GM19043 (cell line): Measurements from ENCODE around the gene HDAC11.
A peak's percentile ranks its signal among the peaks of the same experiment; 100 is the strongest.
"Not testable (repeated sequence)": the region's sequence is repeated elsewhere in the genome, so short reads cannot be mapped to it uniquely, and the experiment has no call there.

Experiments
- ATAC-seq: cut with Tn5 transposase; IDR thresholded peaks from one replicate; pipeline ENCODE4 v1.9.1; 2021; ENCODE audit warnings: low read depth; ENCODE audit not compliant: unreplicated experiment

The HDAC11 gene

DNA sequence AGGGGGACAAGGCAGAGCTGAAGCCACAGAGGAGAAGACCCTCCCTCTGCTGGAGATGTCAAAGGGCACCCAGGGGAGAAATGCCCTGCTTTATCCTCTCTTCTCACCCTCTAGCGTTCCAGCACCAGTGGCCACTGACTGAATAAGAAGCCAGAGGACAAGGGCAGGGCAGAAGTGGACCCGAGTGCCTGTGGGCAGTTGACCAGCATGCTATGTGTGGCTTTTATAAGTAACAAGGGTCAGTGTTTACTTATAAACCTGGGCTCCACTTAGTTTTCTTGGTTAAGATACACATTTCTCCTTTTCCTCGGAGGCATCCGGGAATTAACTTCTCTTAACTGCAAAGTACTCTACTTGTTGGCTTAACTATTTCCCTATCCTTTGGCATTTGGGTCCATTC, 13.3 kb upstream of the HDAC11 start:
- no peak for ATAC-seq

DNA sequence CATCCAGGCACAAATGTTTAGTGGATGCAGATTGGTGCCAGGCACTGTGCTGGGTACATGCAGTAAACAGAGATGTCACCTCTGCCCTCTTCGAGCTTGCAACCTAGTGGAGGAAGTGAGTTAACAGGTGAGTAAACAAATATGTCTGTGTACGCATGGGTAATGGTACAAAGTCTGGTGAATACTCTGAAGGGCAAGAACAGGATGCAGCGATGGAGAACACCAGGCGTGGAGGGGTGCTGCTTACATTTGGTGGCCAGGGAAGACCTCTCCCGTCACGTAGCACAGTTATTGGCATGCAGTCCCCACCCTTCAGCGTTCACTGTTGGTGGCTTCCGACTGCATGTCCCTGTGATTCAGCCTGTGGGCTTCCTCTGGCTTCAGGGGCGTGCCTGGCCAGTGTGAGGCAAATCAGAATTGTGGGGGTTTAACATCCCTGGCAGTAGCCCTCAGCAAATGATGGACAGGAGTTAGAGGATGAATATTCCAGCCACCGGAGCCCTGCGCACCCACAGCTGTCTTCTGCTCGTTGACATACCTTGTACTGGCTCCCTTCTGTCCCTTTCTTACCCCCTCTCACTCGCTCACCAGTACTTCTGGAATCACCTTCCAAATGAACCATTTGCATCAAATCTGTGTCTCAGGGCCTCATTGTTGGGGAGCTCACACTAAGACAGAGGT, 9.1 kb upstream of the HDAC11 start:
- ATAC-seq, result no peak

DNA sequence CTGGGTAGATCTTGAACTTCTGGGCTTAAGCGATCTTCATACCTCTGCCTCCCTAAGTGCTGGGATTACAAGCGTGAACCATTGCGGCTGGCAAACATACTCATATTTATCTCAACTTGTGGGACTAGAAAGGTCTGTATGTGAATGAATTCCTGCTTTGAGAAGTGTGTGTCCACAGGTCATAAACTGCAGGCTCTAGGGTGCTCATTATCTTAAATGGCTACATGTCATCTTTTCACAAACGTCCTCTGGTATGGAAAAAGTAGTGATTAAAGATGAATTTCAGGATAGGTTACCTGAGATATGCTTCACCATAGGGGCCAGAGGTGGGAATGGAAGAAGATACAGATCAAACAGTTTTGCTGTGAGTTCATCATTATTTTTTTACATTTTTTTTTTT, 7.8 kb upstream of the HDAC11 start:
- ATAC-seq, result no peak

DNA sequence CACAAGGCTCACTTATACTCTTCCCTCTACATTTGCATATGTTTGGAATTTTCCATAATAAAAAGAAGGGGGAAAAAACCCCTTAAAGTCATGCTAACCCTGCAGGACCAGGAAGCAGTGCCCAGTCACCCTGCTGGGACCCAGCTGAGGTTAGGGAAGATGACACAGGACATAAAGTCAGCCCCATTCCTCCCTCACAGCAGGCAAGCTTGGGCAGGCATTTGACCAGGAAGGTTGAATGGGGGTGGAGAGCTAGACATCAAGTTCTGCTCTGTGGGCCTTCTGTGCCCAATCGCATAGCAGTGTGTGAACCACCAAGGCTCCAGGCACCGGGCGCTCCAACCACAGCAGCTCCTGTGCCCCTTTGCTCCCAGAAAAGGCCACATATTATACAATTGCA, 7.1 kb upstream of the HDAC11 start:
- no peak for ATAC-seq

DNA sequence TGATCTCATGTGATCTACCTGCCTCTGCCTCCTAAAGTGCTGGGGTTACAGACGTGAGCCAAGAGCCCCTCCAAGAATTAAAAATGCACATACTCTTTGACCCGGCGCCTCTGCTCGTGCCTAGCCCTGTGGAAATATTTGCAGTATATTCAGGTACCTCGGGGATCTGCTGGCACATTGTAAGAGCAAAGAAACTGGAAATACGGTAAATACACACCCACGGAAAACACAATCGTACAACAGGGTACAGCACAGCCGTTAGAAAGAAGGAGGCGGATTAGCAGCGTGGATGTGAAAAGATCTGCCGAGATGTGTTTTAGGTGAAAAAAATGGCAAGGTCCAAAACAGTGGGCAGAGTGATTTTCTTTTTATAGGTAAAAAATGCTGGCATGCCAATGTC, 6.1 kb upstream of the HDAC11 start:
- no peak for ATAC-seq

DNA sequence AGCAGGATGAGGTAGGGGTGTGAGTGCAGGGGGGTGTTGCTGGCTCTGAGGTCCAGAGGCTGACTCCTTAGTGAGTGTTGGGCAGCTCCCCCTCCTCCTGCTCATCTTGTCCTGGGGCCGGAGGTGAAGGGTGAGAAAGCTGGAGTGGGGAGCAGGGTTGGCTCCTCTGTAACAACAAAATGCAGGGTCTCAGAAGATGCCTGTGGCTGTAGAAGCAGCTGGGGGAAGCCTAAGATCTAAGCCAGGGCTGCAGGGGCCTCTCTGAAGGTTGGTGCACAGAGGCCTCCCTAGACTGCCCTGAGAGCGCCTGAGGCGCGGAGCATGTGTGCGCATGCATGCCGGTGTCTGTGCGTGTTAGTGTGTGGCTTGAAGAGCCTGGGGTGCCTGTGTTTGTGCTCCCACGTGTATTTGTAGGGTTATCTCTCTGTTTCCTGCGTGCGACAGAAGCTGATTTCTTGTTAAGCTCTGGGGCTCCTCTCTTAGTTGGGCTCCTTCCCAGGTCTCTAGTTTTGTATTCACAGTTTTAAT, 5.3 kb upstream of the HDAC11 start:
- ATAC-seq, result no peak

DNA sequence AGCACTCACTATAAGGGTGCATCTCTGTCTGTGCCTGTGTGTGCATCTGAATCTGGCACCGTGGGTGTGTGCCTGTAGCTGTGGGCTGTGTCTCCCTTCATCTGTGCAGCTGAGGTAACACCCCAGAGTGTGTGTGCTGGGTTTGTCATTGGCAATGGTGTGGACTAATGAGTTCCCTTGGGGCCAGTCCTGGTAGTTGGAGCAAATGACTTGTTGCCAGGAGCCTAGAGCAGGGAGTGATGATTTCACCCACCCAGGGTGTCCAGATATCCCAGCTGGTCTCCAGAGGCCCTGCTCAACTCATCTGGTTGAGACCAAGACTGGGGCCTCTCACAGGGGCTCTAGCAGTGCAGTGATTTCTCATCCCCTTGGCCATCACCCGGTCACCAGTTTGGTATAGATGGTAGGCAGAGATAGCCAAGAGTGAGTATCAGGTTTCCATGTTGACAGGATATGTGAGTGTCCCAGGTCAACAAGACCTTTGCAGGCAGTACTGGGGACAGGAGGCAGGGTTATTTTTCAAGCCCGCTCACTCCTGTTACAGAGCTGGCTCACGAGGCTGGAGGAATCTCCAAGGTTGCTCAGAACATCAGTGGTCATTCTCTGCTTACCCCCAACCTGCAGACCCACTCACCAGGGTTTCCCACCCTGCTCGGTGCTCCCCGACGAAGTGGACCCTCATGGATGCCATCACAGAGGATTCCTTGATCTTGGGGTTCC, 4.1 kb upstream of the HDAC11 start:
- no peak for ATAC-seq

DNA sequence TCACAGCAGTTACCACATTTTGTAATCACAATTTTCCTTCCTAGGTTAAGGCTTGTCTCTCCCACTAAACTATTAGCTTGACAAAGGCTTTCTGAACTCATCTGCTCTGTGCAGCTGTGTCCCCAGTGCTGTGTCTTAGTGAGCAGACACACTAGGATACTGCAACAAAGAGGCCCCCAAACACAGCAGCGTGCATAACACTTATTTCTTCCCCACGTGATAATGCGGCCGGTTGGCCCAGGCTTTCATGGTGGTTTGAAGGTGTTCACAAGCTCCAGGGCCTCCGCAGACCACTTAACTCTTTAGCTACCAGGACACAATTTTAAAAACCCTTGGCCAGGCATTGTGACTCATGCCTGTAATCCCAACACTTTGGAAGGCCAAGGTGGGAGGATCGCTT, 2.2 kb upstream of the HDAC11 start:
- ATAC-seq, result no peak

DNA sequence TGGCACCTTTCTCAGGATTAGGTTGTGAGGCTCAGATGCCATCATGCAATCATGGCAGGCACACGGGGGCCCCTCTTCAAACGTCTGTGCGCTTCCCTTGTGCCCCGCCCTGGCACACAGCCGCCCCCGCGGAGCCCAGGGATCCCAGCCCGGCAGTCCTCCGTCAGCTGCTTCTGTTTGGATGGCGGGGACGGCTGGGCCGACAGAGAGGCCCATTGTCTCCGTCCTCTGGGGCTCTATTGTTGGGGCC, 849 bp upstream of the HDAC11 start:
- no peak for ATAC-seq

DNA sequence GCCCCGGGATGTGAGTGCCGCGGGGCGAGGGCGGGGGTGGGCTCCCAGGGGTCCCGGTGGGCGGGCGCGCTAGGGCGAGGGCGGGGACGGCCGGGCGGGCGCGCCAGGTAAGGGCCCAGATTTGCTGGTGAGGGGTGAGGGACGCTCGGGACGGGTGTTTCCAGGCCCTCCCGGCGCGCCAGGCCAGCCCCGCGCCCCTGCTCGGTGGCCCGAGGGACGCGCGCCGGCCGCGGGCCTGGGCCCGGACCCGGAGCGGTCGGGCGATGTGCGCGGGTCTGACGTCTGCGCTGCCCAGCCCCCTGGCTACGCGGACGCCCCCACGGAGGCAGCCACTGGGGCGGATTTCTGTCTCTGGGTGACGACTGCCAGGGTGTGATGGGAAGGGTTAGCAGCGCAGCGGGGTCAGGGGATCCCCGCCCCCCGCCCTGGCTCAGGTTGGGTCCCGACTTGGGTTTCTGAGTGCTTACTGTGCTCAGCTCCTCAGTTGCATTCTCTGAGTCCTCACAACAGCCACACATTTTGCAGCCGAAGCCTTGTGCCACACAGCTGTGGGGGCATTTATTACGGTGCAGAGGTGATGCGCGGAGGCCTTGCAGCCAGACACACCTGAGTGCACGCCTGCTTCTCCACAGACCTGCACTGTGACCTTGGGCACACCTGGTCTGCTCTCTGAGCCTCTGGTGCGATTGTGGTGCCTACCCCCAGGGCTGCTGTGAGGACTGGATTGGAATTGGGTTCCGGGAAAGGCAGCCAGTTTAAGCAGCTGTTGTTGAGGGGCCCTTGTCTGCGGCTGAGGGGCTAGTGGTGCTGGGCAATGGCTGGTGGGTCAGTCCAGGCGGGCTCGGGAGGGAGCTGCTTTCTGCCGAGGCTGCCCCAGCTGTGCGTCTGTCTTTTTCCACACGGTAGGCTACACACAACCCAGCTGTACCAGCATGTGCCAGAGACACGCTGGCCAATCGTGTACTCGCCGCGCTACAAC, 523 bp downstream of the HDAC11 start:
- peak; percentile 11 for ATAC-seq

DNA sequence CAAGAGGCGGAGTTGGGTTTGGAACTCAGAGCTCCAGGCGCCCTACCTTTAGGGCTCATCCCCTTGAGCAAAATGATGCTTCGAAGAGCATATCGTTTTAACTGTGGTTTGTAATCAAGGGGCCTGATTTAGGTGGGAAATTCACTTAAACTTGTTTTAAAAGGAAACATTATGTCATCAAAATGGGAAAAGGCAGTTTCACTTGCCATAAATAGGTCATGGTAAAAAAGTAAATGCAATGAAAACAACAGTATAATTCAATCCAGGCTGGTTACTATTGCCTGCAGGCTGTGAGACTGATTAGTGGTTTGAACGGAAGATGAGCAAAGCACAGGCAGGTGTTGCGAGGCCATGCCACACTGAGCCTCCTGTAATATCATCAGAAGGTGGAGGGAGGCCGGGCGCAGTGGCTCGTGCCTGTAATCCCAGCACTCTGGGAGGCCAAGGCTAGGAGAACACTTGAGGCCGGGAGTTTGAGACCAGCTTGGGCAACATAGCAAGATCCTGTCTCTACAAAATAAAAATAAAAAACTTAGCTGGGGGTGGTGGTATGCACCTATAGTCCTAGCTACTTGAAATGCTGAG, 2.1 kb downstream of the HDAC11 start:
- ATAC-seq, result no peak

DNA sequence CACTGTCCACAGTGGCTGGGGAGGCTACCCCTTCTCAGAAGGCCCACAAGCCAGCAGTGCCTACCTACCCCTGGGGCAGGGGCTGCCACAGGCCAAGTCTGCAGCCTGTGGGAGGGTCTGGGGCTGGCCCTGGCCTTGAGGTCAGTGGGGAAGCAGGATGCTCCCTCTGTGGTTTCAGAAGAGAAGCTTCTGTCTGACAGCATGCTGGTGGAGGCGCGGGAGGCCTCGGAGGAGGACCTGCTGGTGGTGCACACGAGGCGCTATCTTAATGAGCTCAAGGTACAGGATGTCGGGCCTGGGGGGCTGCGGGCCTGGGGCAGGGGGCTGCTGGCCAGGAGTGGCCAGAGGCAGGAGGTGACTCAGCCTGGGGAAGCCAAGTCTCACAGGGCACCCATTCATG, 3.2 kb downstream of the HDAC11 start:
- no peak for ATAC-seq

DNA sequence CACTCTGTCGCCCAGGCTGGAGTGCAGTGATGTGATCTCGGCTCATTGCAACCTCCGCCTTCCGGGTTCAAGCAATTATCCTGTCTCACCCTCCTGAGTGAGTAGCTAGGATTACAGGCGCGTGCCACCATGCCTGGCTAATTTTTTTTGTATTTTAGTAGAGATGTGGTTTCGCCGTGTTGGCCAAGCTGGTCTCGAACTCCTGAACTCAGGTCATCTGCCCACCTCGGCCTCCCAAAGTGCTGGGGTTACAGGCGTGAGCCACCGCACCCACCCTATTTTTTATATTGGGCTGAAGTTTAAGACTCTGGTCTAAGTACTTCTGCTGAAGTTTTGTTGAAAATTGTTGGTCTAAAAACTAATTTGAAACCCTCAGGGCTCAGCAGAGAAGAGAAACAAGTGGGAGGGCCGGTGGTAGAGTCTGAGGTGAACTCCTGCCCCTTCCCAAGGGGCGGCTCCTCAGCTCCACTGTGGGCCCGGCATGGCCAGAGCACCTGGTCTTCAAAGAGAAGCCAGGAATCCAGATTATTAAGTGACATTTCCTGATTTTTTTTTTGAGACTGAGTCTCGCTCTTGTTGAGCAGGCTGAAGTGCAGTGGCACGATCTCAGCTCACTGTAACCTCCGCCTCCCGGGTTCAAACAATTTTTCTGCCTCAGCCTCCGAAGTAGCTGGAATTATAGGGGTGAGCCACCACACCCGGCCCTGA, 4.0 kb downstream of the HDAC11 start:
- no peak for ATAC-seq

DNA sequence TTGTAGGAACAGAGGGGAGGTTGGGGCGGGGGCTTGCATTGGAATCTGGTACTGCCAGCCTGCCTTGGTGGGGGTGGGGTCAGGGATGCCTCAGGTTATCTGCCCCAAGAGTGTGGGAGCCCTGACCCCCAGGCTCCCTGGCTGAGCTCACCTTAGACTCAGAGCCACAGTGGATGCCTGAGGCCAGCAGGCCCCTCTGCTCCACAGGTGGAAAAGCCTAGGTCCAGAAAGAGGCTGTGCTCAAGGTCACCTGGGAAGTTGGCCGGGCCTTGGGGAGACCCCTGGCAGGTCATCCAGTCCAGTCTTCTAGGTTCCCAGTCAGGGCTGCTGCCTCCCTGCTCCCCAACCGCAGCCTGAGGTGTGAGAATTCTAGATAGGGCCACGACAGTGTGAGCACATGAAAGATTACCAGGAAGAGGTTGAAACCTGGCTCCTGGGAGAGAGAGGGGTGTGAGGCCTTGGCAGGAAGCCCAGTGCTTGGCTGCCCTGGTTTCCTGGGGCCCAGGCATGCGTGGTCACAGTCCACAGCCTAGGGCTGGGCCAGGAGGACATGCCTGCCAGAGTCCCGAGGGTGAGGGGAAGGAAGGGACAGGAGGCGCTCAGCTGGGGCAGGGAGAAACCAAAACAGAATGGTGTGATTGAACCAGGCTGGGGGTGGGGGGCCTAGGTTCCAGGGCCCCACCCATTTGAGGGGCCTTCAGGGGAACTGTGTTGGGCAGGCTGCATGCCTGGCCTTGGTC, 4.9 kb downstream of the HDAC11 start:
- no peak for ATAC-seq

DNA sequence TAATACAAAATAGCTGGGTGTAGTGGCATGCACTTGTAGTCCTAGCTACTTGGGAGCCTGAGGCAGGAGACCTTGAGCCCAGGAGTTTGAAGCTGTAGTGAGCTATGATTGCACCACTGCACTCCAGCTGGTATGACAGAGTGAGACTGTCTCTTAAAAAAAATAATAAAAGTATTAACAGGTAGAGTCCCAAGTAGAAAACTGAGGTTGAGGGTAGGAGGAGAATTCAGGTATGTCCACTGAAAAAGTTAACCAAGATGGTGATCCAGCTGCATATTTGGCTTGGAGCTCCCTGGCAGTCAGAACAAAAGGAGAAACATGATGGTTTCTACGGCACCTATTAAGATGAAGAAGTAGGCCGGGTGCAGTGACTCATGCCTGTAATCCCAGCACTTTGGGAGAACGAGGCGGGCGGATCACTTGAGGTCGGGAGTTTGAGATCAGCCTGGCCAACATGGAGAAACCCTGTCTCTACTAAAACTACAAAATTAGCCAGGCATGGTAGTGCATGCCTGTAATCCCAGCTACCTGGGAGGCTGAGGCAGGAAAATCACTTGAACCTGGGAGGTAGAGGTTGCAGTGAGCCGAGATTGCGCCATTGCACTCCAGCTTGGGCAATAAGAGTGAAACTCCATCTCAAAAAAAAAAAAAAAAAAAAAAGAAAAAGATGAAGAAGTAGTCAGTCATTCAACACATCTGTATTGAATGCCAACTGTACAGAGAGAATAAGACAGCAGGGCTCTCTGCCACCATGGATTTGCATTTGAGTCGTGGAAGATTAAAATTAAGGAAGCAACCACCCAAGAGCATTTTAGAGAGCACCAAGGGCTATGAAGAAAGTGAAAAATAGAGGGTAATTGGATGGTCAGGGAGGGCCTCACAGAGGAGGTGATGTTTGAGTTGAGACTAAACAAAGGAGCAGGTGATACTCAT, 5.8 kb downstream of the HDAC11 start:
- ATAC-seq, result not testable (repeated sequence)

DNA sequence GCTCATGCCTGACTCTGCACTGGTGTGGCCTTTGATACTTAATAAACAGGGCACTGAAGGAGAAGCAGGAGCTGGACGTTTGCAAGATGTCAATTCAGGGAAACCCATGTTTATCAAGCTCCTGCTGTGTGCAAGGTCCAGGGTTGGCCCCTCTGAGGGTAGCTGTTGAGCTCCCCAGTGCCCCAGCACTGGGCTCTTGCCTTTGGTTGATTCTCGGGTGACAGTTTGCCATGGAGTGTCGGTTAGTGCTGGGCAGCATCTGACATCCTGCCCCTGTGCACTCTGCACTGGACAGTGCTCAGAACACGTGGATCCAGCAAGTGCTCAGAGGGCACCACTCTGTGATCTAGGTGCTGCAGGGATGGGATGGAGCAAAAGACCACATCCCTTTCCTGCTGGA, 7.3 kb downstream of the HDAC11 start:
- no peak for ATAC-seq

DNA sequence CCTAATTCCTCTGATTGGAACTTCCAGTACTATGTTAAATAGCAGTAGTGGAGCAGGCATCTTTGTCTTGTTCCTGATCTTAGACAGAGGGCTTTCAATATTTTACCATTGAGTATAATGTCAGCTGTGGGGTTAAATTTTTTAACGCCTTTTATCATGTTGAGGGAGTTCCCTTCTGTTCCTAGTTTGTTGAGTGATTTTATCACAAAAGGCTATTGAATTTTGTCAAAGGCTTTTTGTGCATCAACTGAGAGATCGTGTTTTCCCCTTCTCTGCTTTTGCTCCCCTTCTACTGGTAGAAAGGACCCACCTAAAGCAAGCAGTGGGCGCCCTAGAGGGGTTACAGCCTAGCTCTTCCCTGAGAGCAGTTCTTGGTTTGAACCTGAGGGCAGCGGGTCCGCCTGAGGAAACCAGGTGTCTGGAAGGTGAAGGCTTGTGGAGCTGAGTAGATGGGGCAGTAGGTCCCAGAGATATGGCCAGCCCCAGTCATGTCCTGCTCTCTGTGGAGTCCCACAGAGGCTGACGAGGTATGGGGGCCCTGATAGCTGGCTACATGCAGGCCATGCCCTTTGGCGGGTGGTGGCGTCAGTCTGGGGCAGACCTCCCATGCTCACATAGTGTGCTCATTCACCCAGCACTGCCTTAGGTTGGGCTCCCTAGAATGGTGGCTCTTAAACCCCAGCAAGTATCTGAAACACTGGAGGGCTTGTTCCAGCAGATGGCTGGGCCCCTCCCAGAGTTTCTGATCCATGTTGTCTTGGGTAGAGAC, 11.3 kb downstream of the HDAC11 start:
- ATAC-seq, result no peak

DNA sequence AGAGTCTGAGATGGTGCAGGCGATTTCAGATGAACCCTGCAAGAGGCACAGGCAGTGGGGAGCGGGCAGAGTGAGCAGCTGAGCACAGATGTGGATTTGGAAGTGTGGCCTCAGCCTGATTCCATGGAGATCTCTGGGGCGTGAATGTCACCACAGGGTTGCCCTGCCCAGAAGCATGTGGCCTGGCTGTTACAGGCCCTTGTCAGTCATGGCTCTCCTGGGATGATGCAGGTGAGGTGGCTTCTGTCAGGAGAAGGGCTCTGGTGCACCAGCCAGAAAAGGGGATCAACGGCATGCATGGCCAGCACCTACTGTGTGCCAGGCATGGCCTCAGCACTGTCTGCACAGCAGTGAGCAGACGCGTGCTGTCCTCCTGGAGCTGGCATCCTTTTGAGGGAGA, 11.9 kb downstream of the HDAC11 start:
- ATAC-seq, result no peak
